DMS 273 treated with DMSO at 0.1 percent for 48 hours (cell line): ENCODE data around the gene HINT2.

Experiments used
- DNase-seq: peaks from one replicate; lab custom pipeline; 2025; lab: John Stamatoyannopoulos, UW

The HINT2 gene

GRCh38 chr9:35840881-35841644 lies 26.2 kb upstream of the HINT2 start:
- DNase-seq, result no peak

GRCh38 chr9:35839926-35840325 lies 25.1 kb upstream of the HINT2 start:
- DNase-seq, result no peak

GRCh38 chr9:35836595-35836994 lies 21.8 kb upstream of the HINT2 start:
- no peak for DNase-seq

- no peak for DNase-seq
Observed at GRCh38 chr9:35835766-35836165, 20.9 kb upstream of the HINT2 start.

- no peak for DNase-seq
Observed at GRCh38 chr9:35835216-35835632, 20.4 kb upstream of the HINT2 start.

GRCh38 chr9:35834260-35835215 lies 19.7 kb upstream of the HINT2 start:
- no peak for DNase-seq

GRCh38 chr9:35832814-35833213 lies 18.0 kb upstream of the HINT2 start:
- DNase-seq, result no peak

GRCh38 chr9:35831040-35831439 lies 16.2 kb upstream of the HINT2 start:
- no peak for DNase-seq

- DNase-seq, result no peak
Observed at GRCh38 chr9:35829764-35830096, 14.9 kb upstream of the HINT2 start.

GRCh38 chr9:35829084-35829763 lies 14.4 kb upstream of the HINT2 start, which contains the start of gene TMEM8B:
TSS of gene TMEM8B (plus strand) at chr9:35829228. CDS start at chr9:35829448, 220 bp downstream.
- DNase-seq, result peak; percentile 61

GRCh38 chr9:35828716-35829083 lies 13.9 kb upstream of the HINT2 start, which contains the start of gene FAM221B:
TSS of gene FAM221B (minus strand) at chr9:35828732. CDS start at chr9:35826161, 2,571 bp downstream.
- no peak for DNase-seq

GRCh38 chr9:35827486-35827885 lies 12.6 kb upstream of the HINT2 start:
- DNase-seq, result no peak

GRCh38 chr9:35826071-35826701 lies 11.3 kb upstream of the HINT2 start:
- peak; percentile 46 for DNase-seq

GRCh38 chr9:35822926-35823325 lies 8.1 kb upstream of the HINT2 start:
- no peak for DNase-seq

- no peak for DNase-seq
Observed at GRCh38 chr9:35820076-35820475, 5.2 kb upstream of the HINT2 start.

GRCh38 chr9:35818341-35818740 lies 3.5 kb upstream of the HINT2 start:
- no peak for DNase-seq

- DNase-seq, result peak; percentile 89
Observed at GRCh38 chr9:35816708-35817107, 1.9 kb upstream of the HINT2 start.

GRCh38 chr9:35814106-35814840 lies 569 bp downstream of the HINT2 start:
- peak; percentile 32 for DNase-seq

GRCh38 chr9:35813434-35814105 lies 1.3 kb downstream of the HINT2 start:
- DNase-seq, result no peak

- DNase-seq, result peak; percentile 92
Observed at GRCh38 chr9:35812025-35812602, 2.7 kb downstream of the HINT2 start, which contains the start of gene SPAG8. TSS of gene SPAG8 (minus strand) at chr9:35812262. CDS start at chr9:35812147, 115 bp downstream.
